SK-MEL-5 (cell line): Measurements from ENCODE around the gene PVALB. TPM values are rescaled to one million over a fixed set of nuclear protein-coding genes. Genes with fewer than 3 reads are reported as not detected.
"Not testable (repeated sequence)": the region's sequence is repeated elsewhere in the genome, so short reads cannot be mapped to it uniquely, and the experiment has no call there.

Experiments
- DNase-seq: peaks from one replicate; pipeline ENCODE4 v3.0.0-alpha.2; 2016; ENCODE audit warnings: low read depth, low spot score
- in situ Hi-C: cut with HindIII; loops from 2 replicates; pipeline ENCODE4 v1.10.0; 2016; ENCODE audit warnings: low sequenced_read_pairs, high pct_unique_total_duplicates, low pct_unique_long_range_greater_than_20kb
- total RNA-seq: library from RNA; depleted of rRNA; stranded (reverse); fragments of >200 nt; shearing (Covaris generic); gene quantifications from 2 replicates; pipeline ENCODE4 v1.2.3, GENCODE V29; 2014; rRNA removed

PVALB gene
- total RNA-seq, 1 experiment from 2014 or later: not detected

- in situ Hi-C loops: no loop called here
- no peak for DNase-seq
Measured at GRCh38 chr22:36756746-36757655, 59.8 kb downstream of the PVALB start.

GRCh38 chr22:36756031-36756430 is 60.8 kb downstream of the PVALB start:
- in situ Hi-C loops: no loop called here
- no peak for DNase-seq

- in situ Hi-C loops: no loop called here
- DNase-seq: no peak
Measured at GRCh38 chr22:36755316-36755715, 61.5 kb downstream of the PVALB start.

- DNase-seq, in situ Hi-C loops: not testable (repeated sequence)
Measured at GRCh38 chr22:36754881-36755280, 62.0 kb downstream of the PVALB start.

GRCh38 chr22:36753916-36754315 is 62.9 kb downstream of the PVALB start:
- in situ Hi-C loops: no loop called here
- no peak for DNase-seq

GRCh38 chr22:36753120-36753802 is 63.6 kb downstream of the PVALB start:
- in situ Hi-C loops: no loop called here
- DNase-seq: no peak

Other genes with a start within 250 kb of the PVALB start
- not detected in 2 replicates for gene CACNG2, start 113.3 kb downstream of the PVALB start, total RNA-seq
- 18.9 and 20.2 TPM in 2 replicates for gene IFT27, start 40.9 kb downstream of the PVALB start, total RNA-seq
- not detected in 2 replicates for gene NCF4, start 44.0 kb upstream of the PVALB start, total RNA-seq
- gene CSF2RB, start 96.6 kb upstream of the PVALB start, total RNA-seq: not detected in 2 replicates
- 15.7 and 26.0 TPM in 2 replicates for gene TST, start 202.4 kb upstream of the PVALB start, total RNA-seq
- 50.2 and 54.8 TPM in 2 replicates for gene MPST, start 202.7 kb upstream of the PVALB start, total RNA-seq
- gene KCTD17, start 234.7 kb upstream of the PVALB start, total RNA-seq: 11.2 and 14.0 TPM in 2 replicates